ENCODE measurements around the gene SLC18A2.
"Not testable (repeated sequence)": the region's sequence is repeated elsewhere in the genome, so short reads cannot be mapped to it uniquely, and the experiment has no call there.

SLC18A2 gene

GRCh38 chr10:117222976-117223692, 17.8 kb upstream of the SLC18A2 start:
- TF ChIP-seq ZFX (IDR thresholded peaks at IDR 0.05; ENCODE audit: borderline replicate concordance) (no peak), CTCF (IDR thresholded peaks at IDR 0.05) (no peak)

GRCh38 chr10:117223693-117224430, 17.1 kb upstream of the SLC18A2 start:
- H3K27ac ChIP-seq: no peak overlapping the region
- TF ChIP-seq CTCF (IDR thresholded peaks at IDR 0.05): no peak
- TF ChIP-seq ZFX (IDR thresholded peaks at IDR 0.05; ENCODE audit: borderline replicate concordance): no peak

More at GRCh38 chr10:117222976-117223692, 17.8 kb upstream of the SLC18A2 start:
- H3K27ac ChIP-seq: no peak overlapping the region

GRCh38 chr10:117224881-117225280, 16.0 kb upstream of the SLC18A2 start:
- TF ChIP-seq ZFX (IDR thresholded peaks at IDR 0.05; ENCODE audit: borderline replicate concordance): no peak
- no peak for TF ChIP-seq CTCF (IDR thresholded peaks at IDR 0.05)

GRCh38 chr10:117226813-117227451, 14.0 kb upstream of the SLC18A2 start:
- TF ChIP-seq ZFX (IDR thresholded peaks at IDR 0.05; ENCODE audit: borderline replicate concordance) (no peak), CTCF (IDR thresholded peaks at IDR 0.05) (peak; percentile 74)
- H3K27ac ChIP-seq: no peak overlapping the region

More at GRCh38 chr10:117224881-117225280, 16.0 kb upstream of the SLC18A2 start:
- H3K27ac ChIP-seq: no peak overlapping the region

- H3K27ac ChIP-seq: no peak overlapping the region
- no peak for TF ChIP-seq CTCF (IDR thresholded peaks at IDR 0.05)
These were observed 12.7 kb upstream of the SLC18A2 start for GRCh38 chr10:117228210-117228609.

- H3K27ac ChIP-seq: not testable (repeated sequence)
These were observed 10.8 kb upstream of the SLC18A2 start for GRCh38 chr10:117230107-117230506.

- no peak overlapping the region for H3K27ac ChIP-seq
- TF ChIP-seq CTCF (IDR thresholded peaks at IDR 0.05): no peak
- no peak for TF ChIP-seq ZFX (IDR thresholded peaks at IDR 0.05; ENCODE audit: borderline replicate concordance)
These were observed 3.4 kb upstream of the SLC18A2 start for GRCh38 chr10:117237401-117237991.

Measured in 22Rv1 (cell line).